Neural cell (in vitro differentiated cells): Measurements from ENCODE around the gene MLC1.

Experiments used
- CTCF ChIP-seq: fragments of 450-650 bp; IDR thresholded peaks from 2 replicates; pipeline ENCODE4 v1.5.1; 2014; ENCODE audit warnings: antibody characterized with exemption, mild to moderate bottlenecking, moderate library complexity; ENCODE audit not compliant: poor library complexity, severe bottlenecking
- EP300 ChIP-seq: fragments of 450-650 bp; conservative IDR thresholded peaks from 2 replicates; pipeline ENCODE4 v1.6.1; 2014; ENCODE audit warnings: antibody characterized with exemption, mild to moderate bottlenecking, moderate library complexity; ENCODE audit not compliant: poor library complexity, severe bottlenecking
- EZH2 ChIP-seq: fragments of 200-600, 300-800 bp; shearing (Covaris generic), sonication (generic); IDR thresholded peaks from 2 replicates; pipeline ENCODE4 v1.6.1; 2014; ENCODE audit warnings: antibody characterized with exemption, low read length, borderline replicate concordance, mild to moderate bottlenecking; ENCODE audit not compliant: insufficient read depth, poor library complexity, severe bottlenecking
- MXI1 ChIP-seq: fragments of 450-650 bp; conservative IDR thresholded peaks from 2 replicates; pipeline ENCODE4 v1.6.1; 2014; ENCODE audit warnings: antibody characterized with exemption, mild to moderate bottlenecking; ENCODE audit not compliant: poor library complexity, severe bottlenecking
- POLR2AphosphoS5 ChIP-seq: IDR thresholded peaks from 2 replicates; pipeline ENCODE4 v1.6.1; 2012
- RAD21 ChIP-seq: fragments of 450-650 bp; conservative IDR thresholded peaks from 2 replicates; pipeline ENCODE4 v1.6.1; 2014; ENCODE audit warnings: antibody characterized with exemption, mild to moderate bottlenecking, moderate library complexity
- REST ChIP-seq: IDR thresholded peaks from 2 replicates; pipeline ENCODE4 v1.6.1; 2012; ENCODE audit warnings: borderline replicate concordance
- TAF1 ChIP-seq: IDR thresholded peaks from 2 replicates; pipeline ENCODE4 v1.6.1; 2012; ENCODE audit warnings: low read depth

- TF ChIP-seq POLR2AphosphoS5 (no peak), REST (no peak), MXI1 (no peak), TAF1 (no peak), CTCF (no peak), EZH2 (no peak), RAD21 (no peak), EP300 (no peak)
Measured at GRCh38 chr22:50134481-50134880, 49.3 kb upstream of the MLC1 start.
